Upper lobe of left lung (tissue), 4 donors: Measurements from ENCODE around the gene OPALIN.

Source experiments
- POLR2AphosphoS5 ChIP-seq, 2 donors: sonication (generic); formaldehyde crosslinking; IDR thresholded peaks; one replicate each; pipeline ENCODE4 v1.5.1; 2017; ENCODE audit warnings: antibody characterized with exemption in 2 of 2
- TF ChIP-seq, protein P1 (sequence below), 6 experiments: fragments of 450-650 bp in 4 of 6; fragments of 200-600 bp in 2 of 6; sonication (generic) in 2 of 6; IDR thresholded peaks; one replicate each; pipeline ENCODE4 v1.5.1; 2016 to 2019; ENCODE audit warnings: antibody characterized with exemption in 6 of 6

DNA sequence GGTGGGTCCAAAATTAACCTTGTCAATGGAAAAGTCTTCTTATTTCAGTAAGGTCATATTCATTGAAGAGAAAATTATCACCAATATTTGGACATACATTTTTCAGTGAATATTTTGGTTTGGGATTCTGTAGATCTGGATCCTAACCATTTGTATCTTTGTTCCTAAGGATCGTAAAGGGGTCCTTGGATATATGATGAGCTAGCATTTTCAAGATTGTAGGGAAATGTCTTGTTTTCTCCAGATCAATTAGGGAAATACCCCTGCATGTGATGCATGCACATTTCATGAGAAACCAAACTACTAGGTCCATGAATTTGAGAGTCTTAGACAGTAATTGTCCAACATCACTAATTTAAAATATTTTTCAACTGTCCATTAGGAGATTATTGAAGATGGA lies 36.5 kb downstream of the OPALIN start:
- TF ChIP-seq POLR2AphosphoS5 (IDR thresholded peaks at IDR 0.05), result no peak
- TF ChIP-seq, protein P1, sequence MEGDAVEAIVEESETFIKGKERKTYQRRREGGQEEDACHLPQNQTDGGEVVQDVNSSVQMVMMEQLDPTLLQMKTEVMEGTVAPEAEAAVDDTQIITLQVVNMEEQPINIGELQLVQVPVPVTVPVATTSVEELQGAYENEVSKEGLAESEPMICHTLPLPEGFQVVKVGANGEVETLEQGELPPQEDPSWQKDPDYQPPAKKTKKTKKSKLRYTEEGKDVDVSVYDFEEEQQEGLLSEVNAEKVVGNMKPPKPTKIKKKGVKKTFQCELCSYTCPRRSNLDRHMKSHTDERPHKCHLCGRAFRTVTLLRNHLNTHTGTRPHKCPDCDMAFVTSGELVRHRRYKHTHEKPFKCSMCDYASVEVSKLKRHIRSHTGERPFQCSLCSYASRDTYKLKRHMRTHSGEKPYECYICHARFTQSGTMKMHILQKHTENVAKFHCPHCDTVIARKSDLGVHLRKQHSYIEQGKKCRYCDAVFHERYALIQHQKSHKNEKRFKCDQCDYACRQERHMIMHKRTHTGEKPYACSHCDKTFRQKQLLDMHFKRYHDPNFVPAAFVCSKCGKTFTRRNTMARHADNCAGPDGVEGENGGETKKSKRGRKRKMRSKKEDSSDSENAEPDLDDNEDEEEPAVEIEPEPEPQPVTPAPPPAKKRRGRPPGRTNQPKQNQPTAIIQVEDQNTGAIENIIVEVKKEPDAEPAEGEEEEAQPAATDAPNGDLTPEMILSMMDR (IDR thresholded peaks at IDR 0.05), result no peak
